ENCODE results near the gene HBE1. TPM values are rescaled to one million over a fixed set of nuclear protein-coding genes. Genes with fewer than 3 reads are reported as not detected.
A peak's percentile ranks its signal among the peaks of the same experiment; 100 is the strongest.

Gene HBE1
- total RNA-seq, 4 donors from 2014 or later: 4.2 TPM; not detected in 3

- Histone ChIP-seq H3K4me3 (no peak overlapping the region), H3K36me3 (no peaks in the 10 kb centered on the region), H3K27me3 (no peaks in the 10 kb centered on the region), H3K27ac (no peak overlapping the region), H3K9me3 (no peaks in the 10 kb centered on the region), H3K4me1 (no peaks in the 10 kb centered on the region)
- DNase-seq: no peak
- intact Hi-C loops (cut with DNase I; ENCODE audit: low total_unique reads): no loop called here
- TF ChIP-seq CTCF (IDR thresholded peaks at IDR 0.05): no peak
- TF ChIP-seq POLR2A (IDR thresholded peaks at IDR 0.05): no peak
Observed at GRCh38 chr11:5281596-5281995, 11.9 kb upstream of the HBE1 start.

GRCh38 chr11:5280582-5281102 is 10.9 kb upstream of the HBE1 start:
- no peaks in the 10 kb centered on the region for H3K4me1 ChIP-seq
- H3K36me3 ChIP-seq: no peaks in the 10 kb centered on the region
- TF ChIP-seq CTCF (IDR thresholded peaks at IDR 0.05): no peak
- no peak overlapping the region for H3K4me3 ChIP-seq
- H3K27ac ChIP-seq: no peak overlapping the region
- intact Hi-C loops (cut with DNase I; ENCODE audit: low total_unique reads): no loop called here
- DNase-seq: peak; percentile 17 to 37
- H3K27me3 ChIP-seq: no peaks in the 10 kb centered on the region
- no peaks in the 10 kb centered on the region for H3K9me3 ChIP-seq

GRCh38 chr11:5279471-5280090 is 9.8 kb upstream of the HBE1 start:
- no peaks in the 10 kb centered on the region for H3K36me3 ChIP-seq
- TF ChIP-seq CTCF (IDR thresholded peaks at IDR 0.05) (no peak), POLR2A (IDR thresholded peaks at IDR 0.05) (no peak)
- H3K4me3 ChIP-seq: no peak overlapping the region
- no peak overlapping the region for H3K27ac ChIP-seq
- intact Hi-C loops (cut with DNase I; ENCODE audit: low total_unique reads): no loop called here
- DNase-seq: no peak
- H3K27me3 ChIP-seq: no peaks in the 10 kb centered on the region
- no peaks in the 10 kb centered on the region for H3K9me3 ChIP-seq
- H3K4me1 ChIP-seq: no peaks in the 10 kb centered on the region

GRCh38 chr11:5277807-5278382 is 8.2 kb upstream of the HBE1 start:
- Histone ChIP-seq H3K27me3 (no peaks in the 10 kb centered on the region), H3K4me1 (no peaks in the 10 kb centered on the region), H3K27ac (no peak overlapping the region), H3K9me3 (no peaks in the 10 kb centered on the region), H3K4me3 (no peak overlapping the region), H3K36me3 (no peaks in the 10 kb centered on the region)
- intact Hi-C loops (cut with DNase I; ENCODE audit: low total_unique reads): no loop called here
- TF ChIP-seq CTCF (IDR thresholded peaks at IDR 0.05) (no peak), POLR2A (IDR thresholded peaks at IDR 0.05) (no peak)
- no peak for DNase-seq

GRCh38 chr11:5276697-5277096 is 7.0 kb upstream of the HBE1 start:
- DNase-seq: no peak
- no peaks in the 10 kb centered on the region for H3K9me3 ChIP-seq
- no peaks in the 10 kb centered on the region for H3K27me3 ChIP-seq
- no peak overlapping the region for H3K27ac ChIP-seq
- H3K4me3 ChIP-seq: no peak overlapping the region
- intact Hi-C loops (cut with DNase I; ENCODE audit: low total_unique reads): no loop called here
- no peaks in the 10 kb centered on the region for H3K4me1 ChIP-seq
- H3K36me3 ChIP-seq: no peaks in the 10 kb centered on the region
- TF ChIP-seq POLR2A (IDR thresholded peaks at IDR 0.05): no peak
- no peak for TF ChIP-seq CTCF (IDR thresholded peaks at IDR 0.05)
